Stimulated activated CD4-positive, alpha-beta T cell treated with anti-CD3 and anti-CD28 coated beads, Interleukin-1b, Interleukin-23, amount 100 ng/mL, for 1 hour (primary cell): ENCODE results near the gene POLA1.

Experiments used
- DNase-seq, 2 donors: peaks; one replicate each; pipeline ENCODE4 v3.0.0-alpha.2; 2020; ENCODE audit warnings: low read depth in 2 of 2

The POLA1 gene

DNA sequence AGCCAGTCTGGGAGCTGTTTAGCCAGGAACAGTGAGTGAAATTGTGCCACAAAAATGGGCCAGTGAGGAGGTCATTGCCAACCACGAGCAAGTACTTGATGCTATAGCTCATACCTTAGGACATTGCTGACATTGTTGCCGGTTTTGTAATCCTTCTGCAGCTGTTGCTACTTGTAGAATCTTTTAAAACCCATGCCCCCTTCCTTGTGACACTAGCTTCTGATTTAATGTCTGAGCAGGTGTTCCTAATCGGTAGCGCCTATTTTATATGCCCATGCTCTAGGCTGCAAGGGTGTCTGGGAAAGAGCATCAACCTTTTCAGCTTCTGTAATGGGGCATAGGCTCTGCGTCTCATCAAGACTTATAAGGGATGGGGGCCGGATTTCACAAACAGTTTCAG, 2.6 kb downstream of the POLA1 start:
- DNase-seq = no peak

DNA sequence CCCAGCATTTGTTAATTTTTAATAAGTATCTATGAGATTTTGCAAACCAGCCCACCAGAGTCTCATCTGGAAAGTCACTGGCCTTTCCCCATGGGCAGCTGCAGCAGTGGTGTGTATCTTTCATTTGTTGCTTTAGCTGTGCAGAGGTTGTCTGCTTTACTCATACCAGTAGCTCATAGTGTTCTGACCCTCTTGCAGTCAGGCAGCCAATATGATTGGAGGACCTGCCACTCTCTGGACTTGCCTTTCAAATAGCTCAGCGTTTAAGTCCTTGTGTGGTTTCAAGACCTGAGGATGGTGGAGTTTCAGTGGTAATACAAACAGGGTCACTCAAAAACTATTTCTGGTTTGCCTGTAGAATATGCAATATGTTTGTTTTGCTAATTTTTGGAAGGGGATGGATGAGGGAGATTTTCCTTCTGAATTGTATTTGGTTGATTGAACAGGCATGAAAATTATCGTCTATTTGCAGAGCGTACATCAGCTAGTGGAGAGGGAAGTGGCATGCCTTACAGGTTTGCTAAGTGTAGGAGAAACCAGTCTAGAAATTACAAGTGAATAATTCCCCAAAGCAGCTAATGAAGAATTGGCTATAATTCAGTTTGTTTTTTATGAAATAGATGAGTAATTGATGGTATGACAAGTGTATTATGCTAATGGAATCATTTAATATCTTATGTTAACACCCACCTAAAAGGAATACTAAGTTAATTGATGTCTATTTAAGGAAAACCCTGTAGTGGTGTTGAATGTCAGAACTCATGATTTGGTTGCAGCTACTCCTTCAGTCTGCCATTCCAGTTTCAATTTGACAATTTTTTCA, 8.9 kb downstream of the POLA1 start:
- no peak for DNase-seq

DNA sequence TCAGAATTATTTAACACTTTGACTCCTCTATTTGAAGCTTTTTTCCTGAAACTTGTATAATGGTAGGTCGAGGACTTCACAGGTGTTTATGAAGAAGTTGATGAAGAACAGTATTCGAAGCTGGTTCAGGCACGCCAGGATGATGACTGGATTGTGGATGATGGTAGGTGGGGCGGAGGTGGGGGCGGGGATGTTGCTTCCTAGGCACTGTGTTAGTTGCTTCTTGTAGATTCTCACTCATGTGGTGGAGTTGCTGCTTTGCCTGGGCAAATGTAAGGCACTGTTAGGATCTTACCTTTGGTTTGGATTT, 9.4 kb downstream of the POLA1 start:
- no peak for DNase-seq

DNA sequence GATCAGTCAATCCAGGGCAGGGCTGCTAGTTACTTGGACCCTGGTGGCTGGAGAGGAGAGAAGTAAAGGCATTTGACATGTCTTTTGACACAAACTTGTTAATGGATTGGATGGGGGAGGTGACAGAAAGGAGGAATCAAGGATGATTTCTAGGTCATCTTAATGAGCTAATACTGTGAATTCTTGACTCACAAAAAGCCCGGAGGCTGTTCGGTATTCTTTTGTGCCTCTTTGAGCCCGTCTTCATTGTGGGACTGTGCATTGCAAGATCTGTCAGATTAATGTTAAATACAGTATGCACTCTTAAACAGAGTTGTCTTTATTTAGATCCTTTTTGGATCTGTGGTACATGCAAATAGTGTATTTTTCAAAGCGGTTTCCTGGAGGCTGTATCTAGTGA, 25.1 kb downstream of the POLA1 start:
- DNase-seq = no peak

DNA sequence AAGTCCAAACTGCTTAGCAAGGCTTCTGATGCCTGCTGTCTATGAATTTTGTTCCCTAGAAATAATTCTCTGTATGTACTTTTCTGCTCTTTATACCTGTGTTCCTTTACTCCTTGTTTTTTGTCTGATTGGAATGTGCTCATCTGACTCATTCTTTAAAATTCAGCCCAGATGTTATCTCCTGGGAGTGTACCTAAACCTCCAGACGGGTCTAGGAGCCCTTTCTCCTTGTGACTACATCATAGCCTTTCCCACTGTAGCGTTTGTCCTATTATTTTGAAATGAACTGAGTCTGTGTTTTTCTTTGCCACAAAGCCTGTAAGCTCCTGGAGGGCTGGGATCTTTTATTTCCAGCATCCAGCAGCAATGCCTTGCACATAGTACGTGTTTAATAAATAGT, 26.3 kb downstream of the POLA1 start:
- DNase-seq = no peak

DNA sequence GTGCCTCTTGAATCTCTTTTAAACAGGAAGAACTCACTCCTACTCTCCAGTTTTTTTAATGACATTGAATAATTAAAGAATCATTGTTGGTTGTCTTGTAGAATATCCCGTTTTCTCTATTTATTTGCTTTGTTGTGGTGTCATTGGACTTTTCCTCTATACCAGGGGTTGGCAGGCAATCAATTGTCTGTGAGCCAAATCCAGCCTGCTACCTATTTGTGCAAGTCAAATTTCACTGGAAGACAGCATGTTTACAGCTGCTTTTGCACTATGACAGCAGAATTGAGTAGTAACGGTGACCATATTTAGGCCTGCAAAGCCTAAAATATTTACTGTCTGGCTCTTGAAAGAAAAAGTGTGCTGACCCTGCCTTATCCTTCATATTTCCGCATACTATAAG, 34.8 kb downstream of the POLA1 start:
- no peak for DNase-seq

DNA sequence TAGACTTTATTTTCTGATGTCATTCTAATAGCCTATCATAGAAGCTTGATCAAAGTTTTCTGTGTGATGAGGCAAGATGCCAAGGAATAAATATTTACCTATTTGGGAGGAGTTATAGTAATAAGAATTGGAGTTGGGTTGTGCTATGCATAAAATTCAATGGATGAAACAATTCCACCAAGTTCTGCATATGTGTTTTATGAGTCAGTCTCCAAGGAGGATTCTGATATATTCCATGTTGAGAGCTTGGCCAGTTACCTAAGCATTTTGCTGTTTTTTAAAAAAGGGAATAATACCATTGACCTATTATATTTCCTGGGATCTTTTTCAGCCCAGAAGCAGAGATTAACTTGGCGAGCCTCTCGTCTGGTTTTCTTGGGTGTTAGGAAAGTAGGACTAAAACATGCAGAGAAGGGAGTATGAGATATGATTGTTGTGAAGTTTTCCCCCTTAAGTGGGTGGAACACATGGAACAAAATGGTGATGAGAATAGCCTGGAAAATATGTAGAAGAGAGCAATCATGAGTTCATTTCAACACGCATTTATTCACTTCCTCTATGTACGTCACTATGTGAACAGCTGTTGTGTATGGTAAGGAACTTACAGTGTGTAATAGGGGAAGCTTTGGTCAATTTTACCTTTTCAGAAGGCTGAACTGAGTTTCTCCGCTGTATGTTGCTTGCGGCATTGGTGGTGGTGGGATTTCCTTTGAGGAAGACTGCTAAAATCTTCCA, 39.2 kb downstream of the POLA1 start:
- DNase-seq = no peak

DNA sequence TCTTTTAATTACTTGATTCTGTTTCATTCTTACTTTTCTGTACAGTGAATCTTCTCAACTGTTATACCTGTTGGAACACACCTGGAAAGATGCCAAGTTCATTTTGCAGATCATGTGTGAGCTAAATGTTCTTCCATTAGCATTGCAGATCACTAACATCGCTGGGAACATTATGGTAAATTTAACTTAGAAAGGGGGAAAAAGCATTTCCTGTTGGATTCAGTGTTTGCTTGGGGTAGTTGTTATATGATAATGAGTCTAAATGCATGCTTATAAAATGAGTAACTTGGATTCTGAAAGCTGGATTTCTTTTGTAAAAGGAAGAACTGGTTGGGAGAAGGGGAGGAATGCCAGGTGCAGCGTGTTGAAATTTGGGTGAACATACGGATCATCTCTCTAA, 47.6 kb downstream of the POLA1 start:
- DNase-seq = no peak

DNA sequence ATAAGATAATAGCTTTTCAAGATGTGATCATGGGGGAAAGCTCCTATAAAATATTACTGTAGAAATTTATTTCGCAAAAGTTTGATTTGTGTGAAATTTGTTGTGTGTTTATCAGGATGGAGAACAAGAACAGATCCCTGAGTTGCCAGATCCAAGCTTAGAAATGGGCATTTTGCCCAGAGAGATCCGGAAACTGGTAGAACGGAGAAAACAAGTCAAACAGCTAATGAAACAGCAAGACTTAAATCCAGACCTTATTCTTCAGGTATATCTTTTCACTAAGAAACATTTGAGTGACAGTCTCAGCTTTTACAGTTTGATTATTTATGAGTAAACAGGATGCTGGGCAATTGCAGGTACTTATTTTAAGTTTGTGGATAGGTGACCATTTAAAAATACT, 54.5 kb downstream of the POLA1 start:
- no peak for DNase-seq

DNA sequence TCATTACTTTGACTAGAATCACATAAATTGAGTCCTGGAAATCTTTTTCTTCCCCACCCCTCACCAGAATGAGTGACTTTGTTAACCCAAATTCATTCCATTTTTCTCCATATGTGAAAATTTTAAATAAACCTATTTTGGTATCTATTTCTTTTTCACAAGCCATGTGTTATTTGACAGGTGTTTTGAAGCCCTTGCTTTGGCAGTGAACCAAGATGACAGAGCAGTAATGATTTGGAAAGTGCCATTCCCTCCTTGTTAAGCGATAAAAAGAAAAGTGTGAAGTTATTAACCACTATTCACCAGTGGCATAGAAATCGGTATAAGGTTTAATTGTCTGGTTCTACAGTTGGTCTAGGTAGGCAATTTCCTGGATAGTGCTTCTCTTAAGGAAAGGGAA, 66.1 kb downstream of the POLA1 start:
- no peak for DNase-seq

DNA sequence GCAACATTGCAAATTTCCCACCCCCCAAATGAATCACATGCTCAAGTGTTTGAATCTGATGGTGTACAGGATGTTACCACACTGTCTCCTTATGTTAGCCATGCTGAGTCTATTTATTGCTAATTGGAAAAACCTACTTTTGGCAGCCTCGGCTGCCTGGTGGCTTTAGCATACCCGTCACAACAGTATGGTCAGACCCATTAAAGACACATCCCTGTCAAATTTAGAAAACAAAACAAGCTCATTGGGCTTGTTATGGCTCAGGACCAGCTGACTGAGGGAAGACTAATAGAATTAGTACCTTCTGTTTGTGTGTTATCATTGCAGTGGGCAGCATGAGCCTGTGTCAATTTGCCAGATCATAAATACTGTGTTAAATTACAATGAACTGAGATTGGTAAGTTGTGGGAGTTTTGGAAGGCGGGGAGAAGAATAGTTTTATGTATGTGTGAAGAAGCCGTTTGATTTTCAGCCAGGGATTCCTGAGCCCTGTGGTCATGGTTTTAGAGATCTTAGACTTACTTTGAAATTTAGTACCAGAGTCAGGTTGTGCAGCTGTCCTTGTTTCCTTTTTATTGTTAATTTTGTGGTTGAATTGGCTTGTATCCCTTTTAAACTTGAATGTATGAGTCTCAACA, 66.8 kb downstream of the POLA1 start:
- no peak for DNase-seq

DNA sequence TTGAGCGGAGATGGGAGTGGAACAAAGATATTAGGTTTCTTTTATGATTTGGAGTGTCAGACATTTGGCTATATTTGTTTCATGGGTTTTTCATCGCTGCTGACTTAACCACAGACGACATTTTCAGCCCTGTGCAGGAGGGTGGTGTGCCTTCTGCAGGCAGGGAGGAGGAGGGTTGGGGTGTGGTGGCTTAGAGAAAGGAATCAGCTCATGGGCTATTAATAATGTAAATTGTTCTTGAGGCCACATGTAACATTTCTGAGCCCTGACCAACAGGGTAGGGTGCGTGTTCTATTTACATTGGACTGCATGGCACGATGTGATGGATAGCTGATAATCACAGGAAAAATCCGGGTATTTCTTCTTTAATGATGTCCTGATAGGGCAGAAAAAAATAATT, 67.6 kb downstream of the POLA1 start:
- DNase-seq = no peak

DNA sequence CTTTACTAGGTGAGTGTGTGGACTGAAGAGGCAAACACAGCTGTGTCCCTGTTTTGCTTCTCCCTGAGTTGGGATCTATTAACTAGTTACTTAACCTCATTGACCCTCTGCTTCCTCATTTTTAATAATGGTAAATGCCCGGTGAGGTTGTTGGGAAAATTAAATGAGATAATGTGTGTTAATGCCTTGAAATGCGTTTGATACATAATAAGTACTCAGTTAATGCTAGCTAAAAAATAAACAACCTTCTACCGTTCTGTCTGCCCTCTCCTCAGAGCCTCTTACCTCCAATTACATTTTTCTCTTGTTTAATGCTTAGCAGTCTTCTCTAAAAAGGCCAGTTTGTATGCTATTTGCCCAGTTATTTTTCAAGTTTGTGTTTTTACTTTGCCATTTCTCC, 70.3 kb downstream of the POLA1 start:
- DNase-seq = no peak

DNA sequence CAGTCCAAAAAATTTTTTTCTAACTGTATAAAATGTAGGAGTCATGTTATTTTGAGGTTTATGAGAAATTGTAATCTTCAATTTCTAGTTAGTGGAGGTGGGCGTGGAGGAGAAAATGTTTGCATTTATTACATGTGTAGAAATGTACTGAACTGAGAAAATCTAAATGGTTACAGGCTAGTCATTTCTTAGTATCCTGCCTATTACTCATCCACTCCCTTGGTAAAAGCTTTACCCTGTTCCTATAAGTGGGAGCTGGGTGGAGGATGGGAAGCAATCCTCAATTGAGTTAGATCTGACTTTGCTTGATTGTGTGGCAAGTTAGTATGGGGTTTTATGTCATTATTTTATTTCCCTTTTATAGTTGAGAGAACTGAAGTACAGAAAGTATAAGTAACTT, 73.8 kb downstream of the POLA1 start:
- DNase-seq = no peak

DNA sequence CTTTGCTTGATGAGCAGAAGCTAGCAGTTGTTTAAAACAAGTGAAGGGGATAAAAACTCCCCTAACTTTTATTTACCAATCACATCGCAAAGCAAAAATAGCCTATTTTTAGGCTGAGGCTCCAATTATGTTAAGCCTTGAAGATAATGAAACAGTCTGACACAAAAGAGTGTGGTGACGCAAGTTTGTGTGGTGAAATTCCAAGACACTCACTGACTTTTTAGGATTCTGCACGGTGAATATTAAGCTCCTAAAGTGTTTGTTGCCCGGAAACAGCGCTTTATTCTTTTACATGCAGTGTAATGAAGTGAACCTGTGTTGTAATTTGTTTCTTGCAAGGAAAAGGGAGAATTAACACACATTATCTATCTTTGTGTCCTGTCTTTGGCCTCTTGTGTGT, 74.8 kb downstream of the POLA1 start:
- no peak for DNase-seq

DNA sequence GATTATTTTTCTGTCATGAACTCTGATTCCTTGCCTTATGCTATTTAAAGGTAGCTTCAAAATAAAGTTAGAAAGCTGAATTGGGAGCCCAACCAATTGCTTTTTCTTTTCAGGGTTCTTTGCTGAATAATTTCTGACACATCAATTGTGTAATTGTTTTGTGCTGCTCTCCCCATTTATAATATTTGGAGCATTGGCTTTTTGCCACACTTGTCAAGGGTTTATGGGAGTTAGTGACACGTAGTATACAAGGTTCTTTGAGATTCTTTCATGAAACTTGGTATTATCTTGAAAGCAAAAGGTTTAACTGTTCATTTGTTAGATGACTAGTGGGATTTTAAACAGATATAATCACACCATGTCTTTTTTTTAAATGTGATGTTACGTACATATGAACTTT, 80.9 kb downstream of the POLA1 start:
- DNase-seq = no peak

DNA sequence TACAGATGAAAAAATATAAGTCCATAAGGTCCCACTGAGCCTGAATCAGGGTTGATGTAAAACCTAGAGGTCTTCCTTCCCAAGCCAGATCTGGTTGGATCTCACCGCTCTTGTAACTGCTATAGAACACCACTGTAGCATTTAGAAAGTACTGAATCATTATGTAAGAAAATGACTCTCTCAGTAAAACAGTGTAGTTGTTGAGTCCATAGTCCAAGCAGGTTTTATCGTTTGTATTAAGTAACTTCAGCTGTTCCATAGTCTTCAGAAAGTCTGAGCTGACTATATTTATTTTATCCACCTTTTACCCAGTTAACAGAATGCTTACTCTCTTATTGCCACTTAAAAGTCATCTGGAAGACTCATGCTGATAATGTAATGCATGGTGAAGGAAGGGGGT, 82.2 kb downstream of the POLA1 start:
- DNase-seq = no peak

DNA sequence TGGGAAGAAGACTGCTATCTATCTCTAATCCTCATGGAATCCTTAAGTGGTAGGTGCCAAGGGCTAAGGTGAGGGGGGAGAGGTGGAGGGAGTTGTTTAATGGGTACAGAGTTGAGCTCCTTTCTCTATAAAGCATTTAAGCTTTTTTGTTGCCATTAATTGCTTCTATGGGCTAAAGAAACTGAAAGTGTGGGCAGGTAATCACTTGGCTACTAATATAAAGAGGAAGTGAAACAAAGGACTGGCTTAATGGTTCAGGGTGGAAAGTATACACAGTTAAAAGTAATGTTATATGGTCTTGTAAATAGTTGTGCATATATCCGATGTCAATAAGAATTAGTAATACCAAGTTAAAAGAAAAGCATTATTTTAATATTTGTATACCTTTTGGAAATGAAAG, 83.9 kb downstream of the POLA1 start:
- DNase-seq = no peak

DNA sequence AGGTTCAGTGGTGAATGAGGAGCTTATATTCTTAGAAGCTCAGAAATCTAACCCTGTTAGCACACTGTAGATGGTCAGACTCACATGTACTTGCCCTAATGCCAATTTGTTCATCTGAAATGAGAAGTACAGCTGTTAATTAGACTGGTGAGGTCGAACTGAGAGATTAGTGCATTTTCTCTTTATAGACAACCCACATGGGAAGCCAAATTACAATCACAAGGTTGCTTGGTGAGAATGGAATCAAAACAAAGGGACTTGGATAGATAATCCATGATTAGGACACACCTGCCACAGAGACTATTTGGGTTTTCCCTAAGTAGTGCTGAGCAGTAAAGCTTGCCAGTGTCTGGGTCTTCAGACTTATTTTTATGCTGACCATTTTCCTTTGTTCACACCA, 88.3 kb downstream of the POLA1 start:
- DNase-seq = no peak

DNA sequence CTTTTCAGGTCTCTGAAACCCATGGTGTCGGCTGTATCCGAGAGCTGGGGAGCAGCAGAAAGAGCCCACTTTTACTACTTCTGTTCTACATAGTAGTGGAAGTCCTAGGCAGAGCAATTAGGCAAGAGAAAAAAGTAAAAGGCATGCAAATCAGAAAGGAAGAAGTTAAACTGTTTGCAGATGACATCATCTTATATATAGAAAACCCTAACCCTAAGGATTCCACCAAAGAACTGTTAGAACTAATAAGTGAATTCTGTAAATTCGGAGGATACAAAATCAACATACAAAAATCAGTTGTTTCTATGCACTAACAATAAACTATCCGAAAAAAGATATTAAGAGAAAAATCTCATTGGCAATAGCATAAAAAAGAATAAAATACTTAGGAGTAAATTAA, 95.3 kb downstream of the POLA1 start:
- DNase-seq = no peak

DNA sequence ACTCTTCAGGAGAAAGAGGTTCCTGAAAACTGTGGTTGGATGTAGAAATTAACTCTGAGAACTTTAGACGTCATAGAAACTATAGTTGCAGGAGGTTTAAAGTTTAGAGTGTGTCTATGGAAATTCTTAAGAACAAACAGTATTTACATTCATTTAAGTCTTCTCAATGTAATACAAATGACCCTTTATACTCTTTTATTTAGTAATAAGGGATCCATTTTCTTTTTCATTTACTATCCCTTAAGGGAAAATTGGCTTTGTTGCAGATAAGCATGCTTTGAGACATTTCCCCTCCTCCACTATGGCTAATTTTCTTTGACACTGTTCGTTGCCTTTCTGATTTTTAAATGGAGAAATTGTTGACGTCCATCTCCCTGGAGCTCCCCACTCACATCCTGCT, 96.4 kb downstream of the POLA1 start:
- no peak for DNase-seq

DNA sequence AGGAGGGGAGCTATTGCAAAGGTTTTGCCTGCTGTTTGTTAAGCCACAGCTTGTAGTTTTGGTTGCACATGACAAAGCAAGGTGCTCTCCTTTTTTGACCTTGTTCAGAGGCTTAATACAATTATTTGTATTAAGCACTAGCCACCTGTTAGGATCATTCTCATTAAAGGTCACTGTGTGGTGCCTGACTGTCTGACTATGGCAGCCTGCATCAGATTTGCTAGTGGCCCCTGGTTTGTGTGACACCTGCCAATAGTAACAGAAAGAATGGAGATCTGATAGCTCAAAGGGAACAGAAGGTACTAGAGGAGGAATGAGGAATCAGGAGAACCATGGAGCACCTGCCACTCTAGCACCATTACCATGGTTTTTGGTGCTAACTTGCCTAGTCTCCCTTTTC, 102.5 kb downstream of the POLA1 start:
- no peak for DNase-seq

DNA sequence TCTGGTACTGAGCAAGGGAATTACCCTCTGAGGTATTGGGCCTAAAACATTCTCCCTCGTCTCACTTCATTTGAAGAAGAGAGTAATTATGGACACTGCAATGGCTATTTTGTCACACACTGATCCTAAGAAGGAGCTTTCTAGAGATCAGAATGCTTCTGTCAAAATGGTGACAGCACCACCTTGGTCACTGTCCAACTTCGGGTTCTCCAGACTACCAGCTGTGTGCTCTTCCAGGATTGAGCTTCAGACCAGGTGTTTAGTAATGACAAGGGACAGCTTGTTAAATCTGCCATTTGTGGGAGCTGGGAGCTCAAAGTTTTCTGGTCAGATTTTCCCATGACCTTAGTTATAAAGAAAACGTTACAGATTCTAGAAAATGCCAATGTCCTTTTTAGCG, 105.4 kb downstream of the POLA1 start:
- DNase-seq = no peak
